ENCODE measurements around the gene KCTD13. TPM values are rescaled to one million over a fixed set of nuclear protein-coding genes. Genes with fewer than 3 reads are reported as not detected.

Gene KCTD13
- polyA plus RNA-seq, 2 of the 4 experiments (the other 2 are of a cell fraction) = 12.7 to 14.6 TPM

GRCh38 chr16:29858974-29859373 lies 67.1 kb downstream of the KCTD13 start:
- CTCF ChIA-PET = interaction anchor here (1.1 to 6.0 kb wide), 2 partner anchors 10 to 17 kb away, joined by 3 to 40 read pairs; no protein-coding TSS in a partner anchor
- no peak for DNase-seq (ENCODE audit: low read depth in 1 of 2, low spot score in 1 of 2)
- no peak for ATAC-seq

GRCh38 chr16:29858149-29858849 lies 67.7 kb downstream of the KCTD13 start:
- H3K4me3 ChIP-seq = no peak overlapping the region
- ATAC-seq (no peak), FAIRE-seq (no peak), DNase-seq (ENCODE audit: low read depth in 1 of 2, low spot score in 1 of 2) (no peak)
- ChIA-PET POLR2A (no interaction called here), CTCF (interaction anchor here (1.1 to 6.0 kb wide), 3 partner anchors 9 to 17 kb away, joined by 3 to 40 read pairs (median 3); no protein-coding TSS in a partner anchor)
- no peaks in the 10 kb centered on the region for H3K9me3 ChIP-seq
- H3K27ac ChIP-seq = no peak overlapping the region
- WGBS (ENCODE audit: missing lambda C conversion rate) = 85% methylated on average over 10 of the region's 10 CpGs
- H3K4me2 ChIP-seq = no peak overlapping the region
- peaks cover 11% of the 10 kb centered on the region; the same call in 2 of the 3 replicates for H3K4me1 ChIP-seq
- TF ChIP-seq MYC (IDR thresholded peaks at IDR 0.05; ENCODE audit: borderline replicate concordance, low read length) = no peak
- TF ChIP-seq RAD21 (conservative IDR thresholded peaks at IDR 0.05 in 1 of 2, IDR thresholded peaks at IDR 0.05 in 1 of 2) = no peak
- TF ChIP-seq FOSL2 (IDR thresholded peaks at IDR 0.05) = no peak
- no peak for TF ChIP-seq FOSL2 (CRISPR knock-in tag; IDR thresholded peaks at IDR 0.05)
- TF ChIP-seq REST (IDR thresholded peaks at IDR 0.05) = no peak
- no peak for TF ChIP-seq USF2 (IDR thresholded peaks at IDR 0.05)
- no peak for TF ChIP-seq SREBF2 (IDR thresholded peaks at IDR 0.05)
- TF ChIP-seq BHLHE40 (IDR thresholded peaks at IDR 0.05; ENCODE audit: low read depth, low read length) = no peak
- no peak for TF ChIP-seq NPAS2 (CRISPR knock-in tag; IDR thresholded peaks at IDR 0.05; ENCODE audit: borderline replicate concordance)
- no peak for TF ChIP-seq HEYL (CRISPR knock-in tag; IDR thresholded peaks at IDR 0.05)
- no peak for TF ChIP-seq TP53 (CRISPR knock-in tag; IDR thresholded peaks at IDR 0.05)
- TF ChIP-seq EP300 (IDR thresholded peaks at IDR 0.05) = no peak
- no peak for TF ChIP-seq RCOR1 (IDR thresholded peaks at IDR 0.05; ENCODE audit: low read depth, low read length)

More at GRCh38 chr16:29858974-29859373, 67.1 kb downstream of the KCTD13 start:
- H3K4me2 ChIP-seq = no peak overlapping the region
- FAIRE-seq = no peak
- no peaks in the 10 kb centered on the region for H3K9me3 ChIP-seq
- no peak overlapping the region for H3K27ac ChIP-seq
- H3K4me3 ChIP-seq = no peak overlapping the region
- 91% methylated on average over 16 of the region's 19 CpGs for WGBS (ENCODE audit: missing lambda C conversion rate)
- peaks cover 15% of the 10 kb centered on the region for H3K4me1 ChIP-seq
- POLR2A ChIA-PET = no interaction called here
- no peak for TF ChIP-seq RNF2 (IDR thresholded peaks at IDR 0.05; ENCODE audit: borderline replicate concordance, low read depth)
- no peak for TF ChIP-seq KDM5A (IDR thresholded peaks at IDR 0.05)
- no peak for TF ChIP-seq NPAS2 (CRISPR knock-in tag; IDR thresholded peaks at IDR 0.05; ENCODE audit: borderline replicate concordance)
- TF ChIP-seq BCL3 (IDR thresholded peaks at IDR 0.05) = no peak
- no peak for TF ChIP-seq FOSL2 (IDR thresholded peaks at IDR 0.05)
- TF ChIP-seq FOSL2 (CRISPR knock-in tag; IDR thresholded peaks at IDR 0.05) = no peak
- TF ChIP-seq HDAC2 (IDR thresholded peaks at IDR 0.05) = no peak
- no peak for TF ChIP-seq NFE2L2 (conservative IDR thresholded peaks at IDR 0.05; ENCODE audit: low read length)
- TF ChIP-seq HMGXB4 (CRISPR knock-in tag; IDR thresholded peaks at IDR 0.05; ENCODE audit: borderline replicate concordance) = no peak
- no peak for TF ChIP-seq POLR2AphosphoS2 (conservative IDR thresholded peaks at IDR 0.05; ENCODE audit: low read length)
- no peak for TF ChIP-seq JUNB (IDR thresholded peaks at IDR 0.05)
- TF ChIP-seq CHD2 (IDR thresholded peaks at IDR 0.05; ENCODE audit: low read length, partially characterized antibody) = no peak
- TF ChIP-seq CBX2 (IDR thresholded peaks at IDR 0.05; ENCODE audit: borderline replicate concordance, low read depth) = no peak
- TF ChIP-seq USF2 (IDR thresholded peaks at IDR 0.05) = no peak
- TF ChIP-seq RFX5 (IDR thresholded peaks at IDR 0.05) = no peak
- no peak for TF ChIP-seq MAX (IDR thresholded peaks at IDR 0.05)
- no peak for TF ChIP-seq TFCP2L1 (CRISPR knock-in tag; IDR thresholded peaks at IDR 0.05)
- no peak for TF ChIP-seq HOXB13 (CRISPR knock-in tag; IDR thresholded peaks at IDR 0.05; ENCODE audit: low read depth)

Data from A549 (cell line).